Osteocyte (in vitro differentiated cells): ENCODE data around the gene OR8G1. TPM values are rescaled to one million over a fixed set of nuclear protein-coding genes. Genes with fewer than 3 reads are reported as not detected.
"Not testable (repeated sequence)": the region's sequence is repeated elsewhere in the genome, so short reads cannot be mapped to it uniquely, and the experiment has no call there.

Source experiments
- DNase-seq: peaks from one replicate; pipeline ENCODE4 v3.0.0; 2021; ENCODE audit warnings: mixed read lengths; ENCODE audit not compliant: unreplicated experiment; ENCODE audit errors: extremely low spot score
- H3K27ac Mint-ChIP-seq: one replicate; pipeline ENCODE4 v1.8.0; 2021; ENCODE audit warnings: mild to moderate bottlenecking, mixed read lengths; ENCODE audit not compliant: unreplicated experiment
- H3K27me3 Mint-ChIP-seq: one replicate; pipeline ENCODE4 v1.8.0; 2021; ENCODE audit warnings: mixed read lengths; ENCODE audit not compliant: unreplicated experiment
- H3K36me3 Mint-ChIP-seq: one replicate; pipeline ENCODE4 v1.8.0; 2021; ENCODE audit warnings: mixed read lengths; ENCODE audit not compliant: unreplicated experiment
- H3K4me1 Mint-ChIP-seq: one replicate; pipeline ENCODE4 v1.8.0; 2021; ENCODE audit warnings: mixed read lengths; ENCODE audit not compliant: unreplicated experiment
- H3K4me3 Mint-ChIP-seq: one replicate; pipeline ENCODE4 v1.8.0; 2021; ENCODE audit warnings: mild to moderate bottlenecking, moderate library complexity, mixed read lengths; ENCODE audit not compliant: unreplicated experiment
- H3K9me3 Mint-ChIP-seq: one replicate; pipeline ENCODE4 v1.8.0; 2021; ENCODE audit warnings: mixed read lengths; ENCODE audit not compliant: unreplicated experiment
- total RNA-seq: library from RNA; stranded (reverse); gene quantifications from 2 replicates; pipeline ENCODE4 v1.2.1, GENCODE V29; 2021
- TF ChIP-seq, protein P1 (sequence below): fragments of 200-600 bp; sonication (generic); IDR thresholded peaks from 2 replicates; pipeline ENCODE4 v1.5.0; 2021; ENCODE audit warnings: antibody characterized with exemption, mild to moderate bottlenecking, moderate library complexity

OR8G1 gene
- total RNA-seq, 1 donor from 2014 or later: not detected

DNA sequence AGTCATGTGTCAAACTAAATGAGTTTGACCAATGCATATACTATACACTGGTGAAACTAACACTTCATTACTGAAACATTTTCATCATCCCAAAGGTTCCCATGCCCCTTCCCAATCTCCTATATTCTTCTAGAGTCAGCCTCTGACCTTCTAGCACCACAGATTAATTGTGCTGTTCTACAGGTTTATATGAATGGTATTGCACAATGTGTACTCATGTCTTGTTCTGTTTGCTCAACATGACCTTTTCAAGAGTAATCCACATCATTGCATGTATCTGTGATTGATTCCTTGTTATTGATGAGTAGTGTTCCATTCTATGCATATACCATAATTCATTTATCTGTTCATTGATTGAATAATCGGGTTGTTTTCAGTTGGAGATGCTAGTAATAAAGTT is 7.5 kb upstream of the OR8G1 start:
- Mint-ChIP-seq H3K36me3 (no peaks in the 10 kb centered on the region), H3K27ac (no peak overlapping the region), H3K9me3 (no peaks in the 10 kb centered on the region), H3K4me3 (no peak overlapping the region), H3K27me3 (no peaks in the 10 kb centered on the region), H3K4me1 (no peaks in the 10 kb centered on the region)
- DNase-seq: no peak
- TF ChIP-seq, protein P1, sequence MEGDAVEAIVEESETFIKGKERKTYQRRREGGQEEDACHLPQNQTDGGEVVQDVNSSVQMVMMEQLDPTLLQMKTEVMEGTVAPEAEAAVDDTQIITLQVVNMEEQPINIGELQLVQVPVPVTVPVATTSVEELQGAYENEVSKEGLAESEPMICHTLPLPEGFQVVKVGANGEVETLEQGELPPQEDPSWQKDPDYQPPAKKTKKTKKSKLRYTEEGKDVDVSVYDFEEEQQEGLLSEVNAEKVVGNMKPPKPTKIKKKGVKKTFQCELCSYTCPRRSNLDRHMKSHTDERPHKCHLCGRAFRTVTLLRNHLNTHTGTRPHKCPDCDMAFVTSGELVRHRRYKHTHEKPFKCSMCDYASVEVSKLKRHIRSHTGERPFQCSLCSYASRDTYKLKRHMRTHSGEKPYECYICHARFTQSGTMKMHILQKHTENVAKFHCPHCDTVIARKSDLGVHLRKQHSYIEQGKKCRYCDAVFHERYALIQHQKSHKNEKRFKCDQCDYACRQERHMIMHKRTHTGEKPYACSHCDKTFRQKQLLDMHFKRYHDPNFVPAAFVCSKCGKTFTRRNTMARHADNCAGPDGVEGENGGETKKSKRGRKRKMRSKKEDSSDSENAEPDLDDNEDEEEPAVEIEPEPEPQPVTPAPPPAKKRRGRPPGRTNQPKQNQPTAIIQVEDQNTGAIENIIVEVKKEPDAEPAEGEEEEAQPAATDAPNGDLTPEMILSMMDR: no peak

DNA sequence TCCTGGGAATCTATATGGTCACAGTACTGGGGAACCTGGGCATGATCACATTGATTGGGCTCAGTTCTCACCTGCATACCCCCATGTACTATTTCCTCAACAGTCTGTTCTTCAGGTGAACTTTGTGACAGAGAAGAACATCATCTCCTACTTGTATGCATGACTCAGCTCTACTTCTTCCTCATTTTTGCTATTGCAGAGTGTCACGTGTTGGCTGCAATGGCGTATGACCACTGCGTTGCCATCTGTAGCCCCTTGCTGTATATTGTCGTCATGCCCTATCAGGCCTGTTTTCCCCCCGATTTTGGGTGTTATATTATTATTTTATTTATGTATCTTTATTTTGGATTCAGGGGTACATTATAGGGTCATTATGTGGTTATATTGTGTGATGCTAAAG is 2.4 kb upstream of the OR8G1 start:
- Mint-ChIP-seq H3K27ac (no peak overlapping the region), H3K4me1 (no peaks in the 10 kb centered on the region), H3K9me3 (no peaks in the 10 kb centered on the region), H3K4me3 (no peak overlapping the region), H3K36me3 (no peaks in the 10 kb centered on the region), H3K27me3 (peaks cover 2% of the 10 kb centered on the region)
- TF ChIP-seq, protein P1: no peak
- DNase-seq: no peak

DNA sequence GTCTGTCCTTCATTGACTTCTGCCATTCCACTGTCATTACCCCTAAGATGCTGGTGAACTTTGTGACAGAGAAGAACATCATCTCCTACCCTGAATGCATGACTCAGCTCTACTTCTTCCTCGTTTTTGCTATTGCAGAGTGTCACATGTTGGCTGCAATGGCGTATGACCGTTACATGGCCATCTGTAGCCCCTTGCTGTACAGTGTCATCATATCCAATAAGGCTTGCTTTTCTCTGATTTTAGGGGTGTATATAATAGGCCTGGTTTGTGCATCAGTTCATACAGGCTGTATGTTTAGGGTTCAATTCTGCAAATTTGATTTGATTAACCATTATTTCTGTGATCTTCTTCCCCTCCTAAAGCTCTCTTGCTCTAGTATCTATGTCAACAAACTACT is 9.0 kb downstream of the OR8G1 start:
- DNase-seq, H3K4me3 Mint-ChIP-seq, H3K27me3 Mint-ChIP-seq, H3K9me3 Mint-ChIP-seq, H3K36me3 Mint-ChIP-seq, H3K27ac Mint-ChIP-seq, H3K4me1 Mint-ChIP-seq: not testable (repeated sequence)

DNA sequence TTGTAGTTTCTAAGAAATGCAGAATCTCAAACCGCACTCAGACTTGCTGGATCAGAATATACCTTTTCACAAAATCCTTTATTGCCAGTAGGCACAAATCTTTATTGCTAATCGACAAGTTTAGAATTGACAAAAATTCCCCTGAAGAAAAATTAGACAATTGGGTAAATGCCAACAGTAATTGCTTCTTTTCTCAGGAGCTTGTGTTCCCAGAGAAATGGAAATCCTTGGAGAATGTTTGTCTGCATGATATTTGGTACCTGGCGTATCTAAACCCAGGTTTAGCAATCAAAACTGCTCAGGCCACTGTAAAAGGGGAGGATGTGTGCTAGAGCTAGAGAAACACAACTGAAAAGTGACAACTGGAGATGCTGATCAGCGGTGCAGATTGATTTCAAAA is 15.2 kb downstream of the OR8G1 start, which contains the start of gene OR8G5:
OR8G5 (plus strand) TSS at position 301 of the 400 bp plus-strand sequence. CDS start 8,556 bp downstream, outside the sequence.
- DNase-seq: no peak
- peaks cover 9% of the 10 kb centered on the region for H3K27me3 Mint-ChIP-seq
- no peak within 1 kb of the TSS for H3K27ac Mint-ChIP-seq
- H3K36me3 Mint-ChIP-seq: no peaks in the 10 kb centered on the region
- no peaks in the 10 kb centered on the region for H3K4me1 Mint-ChIP-seq
- TF ChIP-seq, protein P1: no peak
- no peak within 1 kb of the TSS for H3K4me3 Mint-ChIP-seq
- H3K9me3 Mint-ChIP-seq: no peaks in the 10 kb centered on the region

DNA sequence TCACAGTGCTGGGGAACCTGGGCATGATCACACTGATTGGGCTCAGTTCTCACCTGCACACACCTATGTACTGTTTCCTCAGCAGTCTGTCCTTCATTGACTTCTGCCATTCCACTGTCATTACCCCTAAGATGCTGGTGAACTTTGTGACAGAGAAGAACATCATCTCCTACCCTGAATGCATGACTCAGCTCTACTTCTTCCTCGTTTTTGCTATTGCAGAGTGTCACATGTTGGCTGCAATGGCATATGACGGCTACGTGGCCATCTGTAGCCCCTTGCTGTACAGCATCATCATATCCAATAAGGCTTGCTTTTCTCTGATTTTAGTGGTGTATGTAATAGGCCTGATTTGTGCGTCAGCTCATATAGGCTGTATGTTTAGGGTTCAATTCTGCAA is 24.1 kb downstream of the OR8G1 start:
- not testable (repeated sequence) for H3K4me1 Mint-ChIP-seq, DNase-seq, H3K27me3 Mint-ChIP-seq, H3K9me3 Mint-ChIP-seq, H3K36me3 Mint-ChIP-seq, H3K27ac Mint-ChIP-seq, H3K4me3 Mint-ChIP-seq

DNA sequence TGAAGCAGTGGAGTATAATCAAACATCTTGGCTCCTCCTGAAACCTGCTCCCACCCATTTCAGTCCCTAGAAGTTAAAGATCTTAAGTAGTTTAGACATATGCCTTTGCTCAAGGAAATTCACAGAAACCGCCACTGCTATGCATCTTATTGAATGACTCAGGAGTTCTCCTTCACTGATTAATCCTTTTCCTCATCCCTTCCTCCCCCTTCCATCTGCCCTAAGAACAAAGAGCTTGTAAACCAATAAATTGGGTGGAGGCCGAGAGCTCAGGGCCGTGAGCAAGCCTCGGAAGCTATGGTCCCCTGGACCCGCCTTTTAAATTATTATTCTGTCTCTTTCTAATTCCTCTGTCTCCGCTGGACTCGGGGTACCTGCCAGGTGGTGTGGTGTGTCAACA is 30.0 kb downstream of the OR8G1 start:
- DNase-seq, H3K36me3 Mint-ChIP-seq, H3K4me1 Mint-ChIP-seq, H3K9me3 Mint-ChIP-seq, H3K4me3 Mint-ChIP-seq, H3K27me3 Mint-ChIP-seq, H3K27ac Mint-ChIP-seq: not testable (repeated sequence)

DNA sequence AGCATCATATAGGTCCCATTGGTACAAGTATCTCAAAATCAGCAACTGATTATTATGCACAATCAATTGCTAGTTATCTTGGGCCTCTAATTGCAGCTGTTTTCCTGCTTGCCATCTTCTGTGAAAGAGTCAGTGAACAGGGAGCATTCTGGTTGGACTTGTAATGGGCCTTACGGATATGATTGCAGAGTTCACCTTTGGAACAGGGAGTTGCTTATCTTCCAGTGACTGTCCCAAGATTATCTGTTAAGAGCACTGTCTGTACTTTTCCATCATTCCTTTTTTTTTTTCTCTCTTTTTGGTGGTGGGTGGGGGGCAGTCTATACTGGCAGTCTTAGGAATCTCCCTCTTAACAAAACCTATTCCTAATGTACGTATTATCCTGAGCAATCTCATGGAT is 33.1 kb downstream of the OR8G1 start:
- H3K4me1 Mint-ChIP-seq: no peaks in the 10 kb centered on the region
- no peaks in the 10 kb centered on the region for H3K27me3 Mint-ChIP-seq

More for the DNA sequence above, 33.1 kb downstream of the OR8G1 start:
- no peaks in the 10 kb centered on the region for H3K36me3 Mint-ChIP-seq
- H3K9me3 Mint-ChIP-seq: no peaks in the 10 kb centered on the region
- DNase-seq: no peak
- H3K27ac Mint-ChIP-seq: no peak overlapping the region
- no peak overlapping the region for H3K4me3 Mint-ChIP-seq
- TF ChIP-seq, protein P1: no peak
